ENCODE results near the gene NEK1.

GRCh38 chr4:169617306-169617705 is 4.9 kb upstream of the NEK1 start:
- TF ChIP-seq CTCF (IDR thresholded peaks at IDR 0.05) (no peak), POLR2A (IDR thresholded peaks at IDR 0.05) (no peak)
